ENCODE data around the gene DNAJC10. TPM values are rescaled to one million over a fixed set of nuclear protein-coding genes. Genes with fewer than 3 reads are reported as not detected.
"Not testable (repeated sequence)": the region's sequence is repeated elsewhere in the genome, so short reads cannot be mapped to it uniquely, and the experiment has no call there.

Gene DNAJC10
- total RNA-seq, 1 donor from 2014 or later: 89.8 TPM

DNA sequence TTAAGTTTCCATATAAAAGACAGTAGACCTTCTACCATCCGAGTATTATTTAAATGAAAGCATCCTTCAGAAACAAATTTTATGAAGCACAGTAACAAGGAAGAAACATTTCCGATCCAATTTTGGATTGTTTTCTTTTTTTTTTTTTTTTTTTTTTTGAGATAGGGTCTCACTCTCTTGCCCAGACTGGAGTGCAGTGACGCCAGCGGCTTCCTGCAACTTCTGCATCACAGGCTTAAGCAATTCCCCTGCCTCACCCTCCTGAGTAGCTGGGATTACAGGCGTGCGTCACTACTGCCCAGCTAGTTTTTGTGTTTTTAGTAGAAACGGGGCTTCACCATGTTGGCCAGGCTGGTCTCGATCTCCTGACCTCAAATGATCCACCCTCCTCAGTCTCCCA is 3.1 kb downstream of the DNAJC10 start:
- not testable (repeated sequence) for DNase-seq (ENCODE audit: low spot score)

DNA sequence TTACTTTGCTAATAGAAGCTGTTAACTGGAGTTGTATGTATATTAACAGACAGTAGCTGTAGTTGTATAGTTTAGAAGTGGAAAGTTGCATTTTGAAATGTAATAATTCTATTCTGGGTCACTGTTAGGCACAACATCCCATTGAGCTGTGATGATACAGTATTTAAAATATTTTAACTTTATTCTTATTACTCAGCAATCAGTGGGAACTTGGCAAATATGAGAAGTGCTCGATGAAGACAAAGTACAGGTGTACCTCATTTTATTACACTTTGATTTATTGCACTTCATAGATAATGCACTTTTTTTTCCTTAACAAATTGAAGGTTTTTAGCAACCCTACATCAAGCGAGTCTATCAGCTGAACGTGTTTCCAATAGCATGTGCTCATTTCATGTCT is 8.6 kb downstream of the DNAJC10 start:
- no peak for DNase-seq (ENCODE audit: low spot score)

DNA sequence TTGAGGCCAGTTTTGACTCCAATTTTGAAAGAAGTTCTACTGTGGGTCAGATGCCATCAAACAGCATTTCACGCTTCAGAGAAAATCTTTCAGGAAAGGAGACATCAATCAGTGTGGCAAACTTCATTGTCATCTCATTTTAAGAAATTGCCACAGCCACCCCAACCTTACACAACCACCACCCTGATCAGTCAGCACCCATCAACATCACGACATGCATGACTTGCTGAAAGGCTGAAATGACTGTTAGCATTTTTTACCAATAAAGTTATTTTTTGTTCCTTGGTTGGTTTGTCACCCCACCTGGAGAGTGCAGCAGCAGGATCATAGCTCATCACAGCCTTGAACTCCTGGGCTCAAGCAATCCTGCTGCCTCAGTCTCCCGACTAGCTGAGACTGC is 10.4 kb downstream of the DNAJC10 start:
- DNase-seq (ENCODE audit: low spot score): no peak

DNA sequence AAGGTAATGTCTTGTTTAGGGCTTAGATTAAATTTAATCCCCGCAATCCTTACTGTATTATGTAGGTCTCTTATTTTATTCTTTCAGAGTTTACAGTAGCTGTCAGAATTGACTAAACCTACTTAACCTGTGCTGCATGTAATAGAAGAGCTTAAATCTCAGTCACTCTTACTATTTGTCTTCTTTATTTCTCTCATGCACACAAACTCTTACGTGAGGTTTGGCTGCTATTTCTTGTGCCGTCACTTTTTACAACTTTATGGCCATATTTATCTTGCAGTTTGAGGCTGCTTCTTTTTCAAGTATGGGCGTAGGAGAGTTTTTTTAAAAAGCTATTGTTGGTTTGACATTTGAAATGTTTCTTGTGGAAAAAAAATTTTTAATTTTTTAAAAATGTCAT is 12.0 kb downstream of the DNAJC10 start:
- DNase-seq (ENCODE audit: low spot score): no peak

DNA sequence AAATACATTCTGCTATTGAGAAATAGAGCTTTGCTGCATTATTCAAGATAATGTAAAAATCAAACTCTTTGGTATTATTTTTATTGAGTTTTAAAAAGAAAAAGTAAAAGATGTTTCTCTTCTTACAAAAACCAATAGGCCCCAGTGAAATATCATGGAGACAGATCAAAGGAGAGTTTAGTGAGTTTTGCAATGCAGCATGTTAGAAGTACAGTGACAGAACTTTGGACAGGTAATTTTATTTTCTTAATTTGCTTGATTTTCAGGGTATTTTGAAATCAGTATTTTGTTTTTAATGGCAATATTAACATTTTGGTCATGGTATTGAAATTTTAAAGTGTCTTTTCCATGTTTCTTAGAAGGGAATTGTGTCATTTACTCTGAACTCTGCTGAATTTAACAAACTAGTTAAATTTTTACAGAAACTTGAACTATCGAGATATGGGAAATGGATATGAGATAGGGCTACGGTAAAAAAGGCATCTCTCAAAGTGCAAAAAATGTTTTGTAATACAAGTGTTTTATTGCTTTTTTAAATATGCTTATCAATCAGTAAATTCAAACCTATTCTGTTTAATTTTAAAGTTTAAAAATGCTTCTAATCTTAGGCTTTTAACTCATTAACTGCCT is 13.8 kb downstream of the DNAJC10 start:
- no peak for DNase-seq (ENCODE audit: low spot score)

DNA sequence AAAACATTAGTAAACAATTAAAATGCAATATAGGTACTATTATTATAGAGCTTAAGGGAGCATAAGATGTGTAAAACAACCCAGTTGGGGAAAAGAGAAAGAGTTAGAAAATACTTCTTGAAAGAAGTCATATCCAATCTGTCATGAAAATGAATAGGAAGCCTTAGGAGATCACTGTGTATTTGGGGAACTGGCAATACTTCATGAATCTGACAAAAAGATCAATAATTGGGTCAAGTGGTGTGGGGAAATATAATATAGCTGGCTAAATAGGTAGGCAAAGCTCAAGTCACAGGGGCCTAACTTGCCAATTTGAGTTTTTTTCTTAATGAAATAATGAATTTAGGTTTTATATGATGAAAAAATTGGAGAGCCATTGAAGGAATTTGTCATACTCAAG is 14.4 kb downstream of the DNAJC10 start:
- no peak for DNase-seq (ENCODE audit: low spot score)

DNA sequence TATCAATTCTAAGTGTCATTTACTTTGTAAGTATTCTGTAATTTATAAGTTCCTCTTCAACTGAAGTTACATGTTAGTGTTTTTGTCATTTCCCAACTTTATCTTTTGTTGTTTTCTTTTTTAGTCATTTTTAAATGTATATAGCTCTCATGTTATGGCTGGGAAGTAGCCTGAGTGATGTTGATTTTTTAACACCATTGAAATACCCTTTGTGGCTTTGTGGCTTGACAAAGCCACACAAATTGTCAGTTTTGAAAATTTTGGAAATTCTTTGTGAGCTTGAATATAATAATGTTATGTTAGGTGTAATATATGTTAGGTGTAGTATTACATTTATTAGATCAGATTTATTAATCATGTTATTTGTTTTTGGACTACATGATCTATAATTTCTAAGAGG is 16.7 kb downstream of the DNAJC10 start:
- no peak for DNase-seq (ENCODE audit: low spot score)

DNA sequence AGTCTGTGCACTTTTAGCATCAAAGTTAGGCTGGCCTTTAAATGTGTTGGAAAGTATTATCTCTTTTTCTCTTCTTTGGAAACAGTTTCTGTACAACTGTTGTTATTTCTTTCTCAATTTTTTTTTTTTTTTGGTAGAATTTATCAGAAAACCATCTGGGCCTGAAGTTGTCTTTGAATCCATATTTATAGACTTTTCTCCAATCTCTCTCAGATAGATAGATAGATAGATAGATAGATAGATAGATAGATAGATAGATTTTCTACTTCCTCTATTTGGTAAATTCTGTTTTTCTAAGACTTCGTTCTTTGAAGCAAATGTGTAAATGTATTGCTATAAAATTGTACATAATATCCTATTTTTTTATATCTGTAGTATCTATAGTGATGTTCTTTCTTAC is 17.5 kb downstream of the DNAJC10 start:
- no peak for DNase-seq (ENCODE audit: low spot score)

DNA sequence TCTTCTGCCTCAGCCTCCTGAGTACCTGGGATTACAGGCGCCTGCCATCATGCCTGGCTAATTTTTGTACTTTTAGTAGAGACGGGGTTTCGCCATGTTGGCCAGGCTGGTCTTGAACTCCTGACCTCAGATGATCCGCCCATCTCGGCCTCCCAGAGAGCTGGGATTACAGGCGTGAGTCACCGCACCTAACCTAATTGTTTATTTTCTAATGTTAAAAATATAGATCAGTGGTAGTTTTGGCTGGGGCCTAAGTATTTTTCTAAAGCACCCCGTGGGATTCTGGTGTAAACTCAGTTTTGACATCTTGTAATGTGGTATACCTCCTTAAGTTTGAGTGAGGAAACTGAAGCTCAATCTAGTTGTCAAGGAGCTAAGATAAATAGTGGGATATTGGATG is 20.8 kb downstream of the DNAJC10 start:
- not testable (repeated sequence) for DNase-seq (ENCODE audit: low spot score)

DNA sequence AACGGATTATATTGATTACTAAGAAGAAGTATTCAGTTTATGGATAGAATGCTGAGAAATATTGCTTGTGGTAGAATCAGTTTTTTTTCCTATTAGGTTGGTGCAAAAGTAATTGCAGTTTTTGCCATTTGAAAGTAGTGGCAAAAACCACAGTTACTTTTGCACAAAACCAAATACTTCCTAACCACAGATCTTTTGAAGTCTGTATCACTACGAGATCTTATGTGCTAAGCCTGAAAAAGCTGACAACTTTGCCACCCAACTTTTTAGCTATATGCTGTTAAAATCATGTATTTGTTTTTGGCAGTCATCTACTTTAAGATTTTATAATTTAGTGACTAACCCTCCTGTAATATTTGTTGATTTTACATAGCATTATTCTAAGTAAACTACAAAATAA is 24.6 kb downstream of the DNAJC10 start:
- DNase-seq (ENCODE audit: low spot score): no peak

DNA sequence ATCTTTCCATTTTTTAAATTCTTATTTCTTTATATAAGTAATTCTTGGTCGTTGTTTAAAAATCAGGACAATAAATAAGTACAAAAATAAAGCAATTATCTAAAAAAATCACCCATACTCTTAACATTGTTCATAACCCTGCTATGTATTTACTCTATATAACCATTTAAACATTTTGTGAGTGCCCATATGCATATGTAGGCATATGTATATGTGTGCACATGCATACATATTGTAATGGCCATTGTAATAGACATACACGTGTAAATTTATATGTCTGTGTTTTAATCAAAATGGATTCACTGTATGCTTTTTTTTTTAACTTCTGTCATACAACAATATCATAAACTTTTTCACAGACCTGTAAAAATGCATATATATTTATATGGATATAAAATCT is 25.6 kb downstream of the DNAJC10 start:
- DNase-seq (ENCODE audit: low spot score): no peak

DNA sequence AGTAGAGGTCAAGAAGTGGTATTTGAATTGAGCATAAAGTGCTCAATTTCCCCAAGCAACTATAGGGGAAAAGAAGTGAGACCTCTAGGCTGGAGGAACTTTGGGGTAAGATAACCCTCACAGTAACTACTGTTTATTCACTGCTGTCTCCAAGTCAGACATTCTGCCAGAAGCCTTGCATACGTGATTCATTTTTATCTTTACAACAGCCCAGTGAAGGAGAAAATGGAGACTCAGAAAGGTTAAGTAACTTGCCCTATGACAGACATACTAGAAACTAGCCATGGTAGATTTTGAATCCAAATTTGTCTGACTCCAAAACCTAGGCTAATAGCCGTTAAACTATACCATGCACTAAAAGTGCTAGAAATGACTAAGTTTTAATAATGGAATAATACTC is 28.4 kb downstream of the DNAJC10 start:
- no peak for DNase-seq (ENCODE audit: low spot score)

DNA sequence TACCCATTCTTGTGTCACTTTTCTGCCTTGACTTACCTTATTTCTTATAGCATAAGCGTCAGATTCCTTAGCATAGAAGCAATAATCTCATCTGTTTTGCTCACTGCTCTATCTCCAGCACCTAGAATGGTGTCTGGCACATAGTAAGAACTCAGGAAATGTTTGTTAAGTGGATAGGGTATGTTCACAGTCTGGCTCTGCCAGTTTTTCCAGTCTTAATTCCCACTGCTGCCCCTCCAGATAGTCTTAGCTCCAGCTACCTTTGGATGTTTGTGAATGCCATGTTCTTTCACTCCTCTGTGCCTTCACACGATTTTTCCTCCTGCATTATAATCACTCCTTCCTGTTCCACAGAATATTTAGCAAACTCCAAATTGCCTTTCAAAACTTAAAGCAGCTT is 29.0 kb downstream of the DNAJC10 start:
- no peak for DNase-seq (ENCODE audit: low spot score)

DNA sequence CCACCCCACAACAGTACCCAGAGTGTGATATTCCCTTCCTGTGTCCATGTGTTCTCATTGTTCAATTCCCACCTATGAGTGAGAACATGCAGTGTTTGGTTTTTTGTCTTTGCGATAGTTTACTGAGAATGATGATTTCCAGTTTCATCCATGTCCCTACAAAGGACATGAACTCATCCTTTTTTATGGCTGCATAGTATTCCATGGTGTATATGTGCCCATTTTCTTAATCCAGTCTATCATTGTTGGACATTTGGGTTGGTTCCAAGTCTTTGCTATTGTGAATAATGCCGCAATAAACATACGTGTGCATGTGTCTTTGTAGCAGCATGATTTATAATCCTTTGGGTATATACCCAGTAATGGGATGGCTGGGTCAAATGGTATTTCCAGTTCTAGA is 29.8 kb downstream of the DNAJC10 start:
- DNase-seq (ENCODE audit: low spot score): not testable (repeated sequence)

DNA sequence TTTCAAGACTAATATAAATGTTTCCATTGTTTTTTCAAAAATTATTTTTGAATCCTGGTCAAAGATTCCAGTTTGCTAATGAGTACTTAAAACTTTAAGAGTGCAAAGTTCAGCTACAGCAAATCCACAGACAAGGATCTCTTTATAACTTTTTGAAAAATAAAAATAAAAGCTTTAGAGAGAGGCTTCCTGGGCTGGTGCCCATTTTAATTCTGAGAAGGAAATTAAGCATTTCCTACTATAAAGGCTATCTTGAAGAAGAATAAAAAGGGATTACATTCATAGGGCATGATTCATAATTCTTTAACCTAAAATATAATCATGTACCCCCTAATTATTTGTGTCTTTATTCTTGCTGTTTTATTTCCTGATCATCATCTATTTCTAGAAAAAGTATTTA is 38.2 kb downstream of the DNAJC10 start:
- DNase-seq (ENCODE audit: low spot score): no peak

DNA sequence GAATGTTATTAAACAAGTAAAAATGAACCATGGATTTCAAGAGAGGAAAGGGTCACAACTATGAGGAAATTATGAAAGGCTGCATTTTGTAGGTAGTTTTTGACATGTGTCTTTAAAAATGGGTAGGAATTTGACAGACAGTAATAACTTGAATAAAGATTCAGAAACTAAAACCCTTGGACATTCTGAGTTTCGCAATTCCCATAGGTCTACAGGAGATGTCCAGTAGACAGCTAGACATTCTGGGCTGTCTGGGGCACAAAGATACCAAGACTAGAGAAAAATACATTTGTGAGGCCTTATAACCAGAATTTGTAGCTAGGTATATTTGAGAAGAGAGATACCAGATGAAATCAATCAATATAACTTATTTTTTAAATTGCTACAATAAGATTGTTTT is 42.3 kb downstream of the DNAJC10 start:
- DNase-seq (ENCODE audit: low spot score): no peak

DNA sequence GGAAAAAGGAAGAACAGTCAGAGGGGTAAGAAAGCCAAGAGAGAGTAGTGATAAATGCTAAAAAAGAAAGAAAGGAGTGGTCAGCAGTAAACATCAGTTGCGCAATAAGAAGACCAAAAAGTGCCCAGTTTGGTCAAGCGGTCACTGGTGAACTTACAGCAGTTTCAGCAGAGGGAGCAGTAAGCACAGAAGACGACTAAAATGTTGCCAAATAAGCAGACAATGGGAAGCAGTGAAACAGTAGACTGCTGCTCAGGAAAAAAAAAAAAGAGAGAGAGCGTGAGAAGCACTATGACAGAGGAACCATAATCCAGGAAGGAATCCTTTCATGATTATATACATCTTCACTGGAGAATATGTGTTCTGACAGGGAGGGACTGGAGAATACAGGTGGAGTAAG is 45.8 kb downstream of the DNAJC10 start:
- no peak for DNase-seq (ENCODE audit: low spot score)

DNA sequence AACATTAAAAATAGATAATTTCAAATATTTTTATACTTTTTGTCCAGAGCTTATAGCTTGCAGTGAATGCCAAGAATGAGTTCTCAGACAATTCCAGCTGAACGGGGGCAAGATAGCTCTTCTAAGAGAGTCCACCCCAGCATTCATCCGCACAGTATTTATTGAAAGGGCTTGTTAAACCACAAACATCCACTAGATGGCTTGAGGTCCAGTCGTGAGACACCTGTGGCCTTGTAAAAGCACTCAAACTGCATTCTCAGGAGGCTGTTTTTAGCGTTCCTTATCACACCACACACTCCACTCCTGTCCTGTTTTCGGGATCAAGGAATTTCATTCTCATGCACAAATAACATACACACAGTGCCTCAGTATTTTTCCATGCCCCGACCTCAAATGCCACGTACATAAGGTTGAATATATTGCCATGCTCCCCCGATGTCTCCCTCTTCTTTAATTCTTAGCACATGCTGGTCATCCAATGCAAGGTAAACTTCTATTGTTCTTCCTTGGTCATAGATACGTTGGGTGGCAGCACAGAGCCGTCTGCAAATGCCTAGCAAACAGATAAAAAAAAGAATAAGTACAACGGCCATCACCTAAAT is 47.4 kb downstream of the DNAJC10 start:
- peak; percentile 39 for DNase-seq (ENCODE audit: low spot score)

DNA sequence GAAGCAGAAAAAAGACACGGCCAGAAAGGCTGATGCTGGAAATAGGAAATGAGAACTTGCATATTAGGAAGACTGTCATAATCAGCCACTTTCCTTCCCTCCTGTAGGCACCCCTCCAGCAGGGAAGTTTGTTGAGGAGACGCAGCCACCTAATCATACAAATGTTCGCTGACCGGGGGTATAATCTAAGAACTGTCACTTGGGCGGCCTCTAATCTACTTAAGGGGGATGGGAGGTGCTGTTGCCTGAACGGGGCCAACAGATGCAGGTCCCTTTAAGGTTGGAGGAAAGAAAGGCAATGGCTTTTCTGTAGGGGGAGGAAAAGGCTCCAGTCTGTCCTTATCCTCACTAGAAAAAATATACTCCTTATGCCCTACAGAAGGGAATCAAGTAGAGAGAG is 50.6 kb downstream of the DNAJC10 start:
- no peak for DNase-seq (ENCODE audit: low spot score)

DNA sequence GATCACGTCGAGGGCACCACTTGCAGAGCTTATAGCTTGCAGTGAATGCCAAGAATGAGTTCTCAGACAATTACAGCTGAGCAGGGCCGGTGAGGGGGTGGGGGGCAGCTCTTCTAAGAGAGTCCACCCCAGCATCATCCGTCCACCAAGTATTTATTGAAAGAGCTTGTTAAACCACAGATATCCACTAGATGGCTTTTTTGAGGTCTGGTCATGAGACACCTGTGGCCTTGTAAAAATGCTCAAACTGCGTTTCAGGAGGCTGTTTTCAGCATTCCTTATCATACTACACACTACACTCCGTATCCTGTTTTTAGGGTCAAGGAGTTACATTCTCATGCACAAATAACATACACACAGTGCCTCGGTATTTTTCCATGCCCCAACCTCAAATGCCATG is 51.5 kb downstream of the DNAJC10 start:
- no peak for DNase-seq (ENCODE audit: low spot score)

DNA sequence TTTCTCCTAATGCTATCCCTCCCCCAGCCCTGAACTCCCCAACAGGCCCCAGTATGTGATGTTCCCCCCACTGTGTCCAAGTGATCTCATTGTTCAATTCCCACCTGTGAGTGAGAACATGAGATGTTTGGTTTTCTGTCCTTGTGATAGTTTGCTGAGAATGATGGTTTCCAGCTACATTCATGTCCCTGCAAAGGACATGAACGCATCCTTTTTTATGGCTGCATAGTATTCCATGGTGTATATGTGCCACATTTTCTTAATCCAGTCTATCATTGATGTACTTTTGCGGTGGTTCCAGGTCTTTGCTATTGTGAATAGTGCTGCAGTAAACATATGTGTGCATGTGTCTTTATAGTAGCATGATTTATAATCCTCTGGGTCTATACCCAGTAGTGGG is 52.9 kb downstream of the DNAJC10 start:
- DNase-seq (ENCODE audit: low spot score): not testable (repeated sequence)

DNA sequence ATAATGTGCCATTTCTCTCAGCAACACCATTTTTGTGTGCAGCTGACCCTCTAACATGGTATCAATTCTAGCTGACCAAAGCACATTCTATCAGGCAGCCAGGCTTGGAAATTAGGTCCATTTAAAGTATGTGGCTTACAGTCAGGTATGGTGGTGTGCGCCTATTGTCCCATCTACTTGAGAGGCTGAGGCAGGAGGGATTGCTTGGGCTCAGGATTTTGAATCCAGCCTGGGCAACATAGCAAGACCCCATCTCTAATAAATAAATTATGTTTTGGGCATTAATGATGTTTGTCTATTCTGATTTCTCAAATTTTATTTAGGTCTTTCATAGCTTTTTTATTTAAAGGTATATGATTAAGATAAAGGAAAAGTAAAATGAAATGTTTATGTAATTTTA is 63.3 kb downstream of the DNAJC10 start:
- DNase-seq (ENCODE audit: low spot score): no peak

DNA sequence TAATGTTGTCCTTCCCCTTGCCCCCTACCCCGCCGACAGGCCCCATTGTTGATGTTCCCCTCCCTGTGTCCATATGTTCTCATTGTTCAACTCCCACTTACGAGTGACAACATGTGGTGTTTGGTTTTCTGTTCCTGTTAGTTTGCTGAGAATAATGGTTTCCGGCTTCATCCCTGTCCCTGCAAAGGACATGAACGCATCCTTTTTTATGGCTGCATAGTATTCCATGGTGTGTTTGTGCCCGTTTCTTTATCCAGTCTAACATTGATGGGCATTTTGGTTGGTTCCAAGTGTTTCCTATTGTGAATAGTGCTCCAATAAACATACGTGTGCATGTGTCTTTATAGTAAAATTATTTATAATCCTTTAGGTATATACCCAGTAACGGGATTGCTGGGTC is 65.0 kb downstream of the DNAJC10 start:
- DNase-seq (ENCODE audit: low spot score): not testable (repeated sequence)

DNA sequence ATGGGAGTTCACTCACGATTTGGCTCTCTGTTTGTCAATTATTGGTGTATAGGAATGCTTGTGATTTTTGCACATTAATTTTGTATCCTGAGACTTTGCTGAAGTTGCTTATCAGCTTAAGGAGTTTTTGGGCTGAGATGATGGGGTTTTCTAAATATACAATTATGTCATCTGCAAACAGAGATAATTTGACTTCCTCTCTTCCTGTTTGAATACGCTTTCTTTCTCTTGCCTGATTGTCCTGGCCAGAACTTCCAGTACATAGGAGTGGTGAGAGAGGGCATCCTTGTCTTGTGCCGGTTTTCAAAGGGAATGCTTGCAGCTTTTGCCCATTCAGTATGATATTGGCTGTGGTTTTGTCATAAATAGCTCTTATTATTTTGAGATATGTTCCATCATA is 66.6 kb downstream of the DNAJC10 start:
- not testable (repeated sequence) for DNase-seq (ENCODE audit: low spot score)
